Inferior parietal cortex (tissue), 1 donor: ENCODE measurements around the gene SLC25A13.

ENCODE experiments used
- DNase-seq: peaks from one replicate; pipeline ENCODE4 v3.0.0-alpha.2; 2016; ENCODE audit errors: extremely low spot score

SLC25A13 gene

GRCh38 chr7:96244244-96244991, 77.5 kb downstream of the SLC25A13 start:
- no peak for DNase-seq

- no peak for DNase-seq
Observed at GRCh38 chr7:96243241-96243640, 78.7 kb downstream of the SLC25A13 start.

GRCh38 chr7:96241855-96242254, 80.0 kb downstream of the SLC25A13 start:
- no peak for DNase-seq

- DNase-seq, result no peak
Observed at GRCh38 chr7:96238976-96239766, 82.7 kb downstream of the SLC25A13 start.

GRCh38 chr7:96238474-96238873, 83.4 kb downstream of the SLC25A13 start:
- DNase-seq, result no peak

- no peak for DNase-seq
Observed at GRCh38 chr7:96237040-96237439, 84.9 kb downstream of the SLC25A13 start.

- DNase-seq, result peak; percentile 53
Observed at GRCh38 chr7:96236198-96237039, 85.5 kb downstream of the SLC25A13 start.

GRCh38 chr7:96235281-96235680, 86.6 kb downstream of the SLC25A13 start:
- DNase-seq, result no peak

GRCh38 chr7:96233528-96234154, 88.3 kb downstream of the SLC25A13 start:
- DNase-seq, result no peak

- no peak for DNase-seq
Observed at GRCh38 chr7:96233084-96233483, 88.8 kb downstream of the SLC25A13 start.

GRCh38 chr7:96228760-96229159, 93.1 kb downstream of the SLC25A13 start:
- DNase-seq, result no peak

- no peak for DNase-seq
Observed at GRCh38 chr7:96225251-96225650, 96.6 kb downstream of the SLC25A13 start.

- no peak for DNase-seq
Observed at GRCh38 chr7:96224685-96225084, 97.2 kb downstream of the SLC25A13 start.

- no peak for DNase-seq
Observed at GRCh38 chr7:96224073-96224472, 97.8 kb downstream of the SLC25A13 start.

GRCh38 chr7:96221888-96222287, 100.0 kb downstream of the SLC25A13 start:
- no peak for DNase-seq

- DNase-seq, result no peak
Observed at GRCh38 chr7:96219378-96220130, 102.3 kb downstream of the SLC25A13 start.

- no peak for DNase-seq
Observed at GRCh38 chr7:96218664-96219243, 103.1 kb downstream of the SLC25A13 start.

GRCh38 chr7:96217147-96217546, 104.8 kb downstream of the SLC25A13 start:
- no peak for DNase-seq

GRCh38 chr7:96216373-96216772, 105.5 kb downstream of the SLC25A13 start:
- DNase-seq, result no peak

- no peak for DNase-seq
Observed at GRCh38 chr7:96212474-96212873, 109.4 kb downstream of the SLC25A13 start.

GRCh38 chr7:96211954-96212353, 109.9 kb downstream of the SLC25A13 start:
- DNase-seq, result no peak
